ENCODE results near the gene CAPZA1.
A peak's percentile ranks its signal among the peaks of the same experiment; 100 is the strongest.

CAPZA1 gene

DNA sequence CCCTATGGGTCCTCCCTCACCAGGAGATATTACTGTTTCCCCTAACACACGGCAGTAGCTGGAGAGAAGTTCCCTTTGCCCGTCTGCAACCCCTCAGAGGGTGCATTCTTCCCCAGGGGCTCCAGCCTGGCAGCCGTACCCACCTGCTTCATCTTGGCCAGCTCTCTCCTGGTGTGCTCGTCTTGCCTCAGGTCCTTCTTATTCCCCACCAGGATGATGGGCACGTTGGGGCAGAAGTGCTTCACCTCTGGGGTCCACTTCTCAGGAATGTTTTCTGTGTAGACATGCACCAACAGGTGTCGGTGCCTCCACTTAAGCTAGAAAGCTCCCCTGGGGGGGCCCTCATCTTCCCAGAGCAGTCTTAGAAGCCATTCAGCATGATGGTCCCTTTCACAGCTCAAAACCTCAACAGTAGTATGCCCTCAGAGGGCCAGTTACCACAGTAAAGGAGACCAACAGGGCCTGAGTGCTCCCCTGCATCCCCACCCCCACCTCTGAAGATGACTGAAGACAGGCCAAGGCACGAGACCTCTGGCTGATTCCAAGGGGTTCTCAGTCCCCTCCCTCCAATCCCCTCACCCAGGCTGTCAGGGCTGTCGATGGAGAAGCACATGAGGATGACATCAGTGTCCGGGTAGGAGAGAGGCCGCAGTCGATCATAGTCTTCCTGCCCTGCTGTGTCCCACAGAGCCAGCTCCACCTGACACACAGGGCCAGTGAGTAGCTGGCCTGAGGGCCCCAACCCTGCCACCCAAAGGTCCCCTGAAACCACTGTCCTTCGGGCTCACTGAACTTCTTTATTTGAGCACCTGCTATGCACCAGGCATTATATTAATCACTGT is 83.0 kb downstream of the CAPZA1 start:
- DNase-seq, result no peak

DNA sequence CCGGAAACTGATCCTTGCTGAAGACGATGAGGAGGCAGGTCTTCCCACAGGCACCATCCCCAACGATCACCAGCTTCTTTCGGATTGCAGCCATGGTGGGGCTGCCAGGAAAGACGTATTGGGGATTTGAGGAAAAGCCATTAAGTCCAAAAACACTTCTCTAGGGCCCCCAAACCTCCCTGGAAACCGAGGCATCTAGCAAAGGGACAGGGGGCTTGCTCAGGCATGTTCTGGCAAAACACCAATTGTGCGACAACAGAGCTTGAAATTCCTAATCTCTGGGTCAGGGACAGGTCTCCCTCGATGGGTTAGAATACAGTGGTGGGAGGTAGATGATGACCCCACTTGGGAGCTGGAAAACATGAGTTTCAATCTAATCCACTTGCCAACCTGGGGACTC is 84.1 kb downstream of the CAPZA1 start:
- DNase-seq, result no peak

DNA sequence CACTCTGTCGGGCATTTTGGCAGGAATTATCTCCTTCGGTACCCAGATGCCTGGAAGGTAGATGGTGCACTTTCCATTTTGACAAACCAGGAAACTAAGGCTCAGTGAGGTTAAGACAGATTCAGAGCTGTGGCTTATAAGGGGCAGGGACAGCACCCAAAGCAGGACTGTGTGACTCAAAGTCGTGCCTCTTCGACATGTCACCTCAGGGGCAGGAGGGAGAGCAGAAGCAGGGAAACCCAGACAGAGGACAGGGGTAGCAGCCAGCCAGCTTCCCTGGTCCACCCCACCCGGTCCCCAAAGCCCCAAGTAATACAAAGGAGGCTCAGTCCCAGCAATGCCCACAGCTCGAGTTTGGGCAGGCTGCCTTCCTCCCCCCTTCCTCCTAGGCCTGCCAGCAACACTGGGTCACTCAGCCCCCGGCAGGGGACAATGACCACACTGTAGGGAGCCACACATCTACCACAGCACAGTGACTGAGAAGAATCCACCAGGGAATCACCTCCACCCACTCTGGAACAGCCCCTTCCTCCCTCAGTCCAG is 84.8 kb downstream of the CAPZA1 start:
- no peak for DNase-seq

- peak; percentile 66 for DNase-seq
Measured at GRCh38 chr1:112704934-112705627, 85.4 kb downstream of the CAPZA1 start.

DNA sequence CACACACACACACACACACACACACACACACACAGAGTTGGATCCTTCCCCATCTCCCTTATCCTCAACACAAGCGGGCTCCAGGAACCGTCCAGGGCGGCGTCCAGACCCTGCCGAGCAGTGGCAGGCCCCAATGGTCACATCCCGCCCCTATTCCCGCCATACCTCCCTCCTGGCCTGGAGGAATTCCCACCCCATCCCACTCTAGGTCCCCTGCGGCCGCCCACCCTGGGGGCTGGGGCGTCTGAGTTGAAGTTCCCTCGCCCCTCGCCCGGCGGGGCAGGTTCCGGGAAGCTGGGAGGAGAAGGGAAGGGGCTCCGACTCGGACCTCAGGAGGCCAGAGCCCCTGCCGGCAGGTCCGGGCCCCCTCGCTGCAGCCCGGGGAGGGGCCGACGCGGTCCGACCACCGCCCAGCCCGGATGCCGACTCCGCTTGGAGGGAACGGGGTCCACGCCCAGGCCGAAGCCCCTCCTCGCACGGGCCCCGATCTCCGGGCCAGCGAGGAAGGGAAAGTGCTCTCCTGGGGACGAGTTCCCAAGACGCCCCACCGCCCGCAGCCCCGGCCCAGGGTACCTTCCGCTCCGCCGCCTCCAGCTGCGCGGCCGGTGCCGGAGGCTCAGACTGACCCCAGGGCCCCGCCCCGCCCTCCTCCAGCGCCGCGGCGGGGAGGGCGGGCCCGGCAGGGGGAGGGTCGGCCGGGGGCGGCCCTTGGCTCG is 87.0 kb downstream of the CAPZA1 start, which contains the start of gene RHOC:
Gene RHOC, minus strand, starts transcription at position 623 of the 716 bp plus-strand sequence. CDS start 3,328 bp downstream, outside the sequence.
- DNase-seq, result no peak

- DNase-seq, result peak; percentile 68
Measured at GRCh38 chr1:112707221-112708001, 87.8 kb downstream of the CAPZA1 start.

DNA sequence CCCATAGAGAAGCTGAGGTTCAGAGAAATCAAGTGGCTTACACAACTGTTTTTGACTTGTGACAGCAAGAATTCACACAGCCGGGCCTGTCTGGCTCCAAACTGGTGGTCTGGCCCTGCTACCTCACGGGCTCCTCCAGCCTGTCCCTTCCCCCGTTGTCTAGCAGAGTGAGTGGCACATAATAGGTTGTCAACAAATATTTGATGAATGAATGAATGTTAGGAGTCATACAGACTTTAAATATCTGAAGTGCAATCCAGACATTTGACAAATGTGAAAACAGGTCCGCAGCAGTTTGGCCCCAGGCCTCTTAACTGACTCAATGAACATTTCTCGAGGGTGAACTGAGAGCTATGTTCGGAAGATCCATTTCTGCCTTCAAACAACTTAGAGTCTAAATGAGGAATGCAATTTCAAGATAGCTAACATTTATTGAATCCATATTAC is 88.4 kb downstream of the CAPZA1 start:
- no peak for DNase-seq

DNA sequence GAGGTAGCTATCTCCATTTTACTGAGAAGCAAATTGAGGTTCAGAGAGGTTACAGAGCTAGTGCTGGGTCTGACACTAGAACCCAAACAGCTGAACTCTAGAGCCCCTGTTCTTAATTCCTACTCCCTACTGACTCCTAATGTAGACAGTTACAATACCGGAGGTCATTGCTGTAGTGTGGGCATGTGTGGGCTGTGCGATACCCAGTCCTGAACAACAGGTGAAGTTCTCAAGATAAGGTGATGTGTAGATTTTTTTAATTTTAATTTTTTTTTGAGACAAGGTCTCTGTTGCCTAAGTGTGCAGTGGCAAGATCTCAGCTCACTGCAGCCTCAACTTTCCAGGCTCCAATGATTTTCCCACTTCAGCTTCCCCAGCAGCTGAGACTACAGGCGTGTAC is 88.9 kb downstream of the CAPZA1 start:
- no peak for DNase-seq

- DNase-seq, result no peak
Measured at GRCh38 chr1:112710159-112710558, 90.5 kb downstream of the CAPZA1 start.

DNA sequence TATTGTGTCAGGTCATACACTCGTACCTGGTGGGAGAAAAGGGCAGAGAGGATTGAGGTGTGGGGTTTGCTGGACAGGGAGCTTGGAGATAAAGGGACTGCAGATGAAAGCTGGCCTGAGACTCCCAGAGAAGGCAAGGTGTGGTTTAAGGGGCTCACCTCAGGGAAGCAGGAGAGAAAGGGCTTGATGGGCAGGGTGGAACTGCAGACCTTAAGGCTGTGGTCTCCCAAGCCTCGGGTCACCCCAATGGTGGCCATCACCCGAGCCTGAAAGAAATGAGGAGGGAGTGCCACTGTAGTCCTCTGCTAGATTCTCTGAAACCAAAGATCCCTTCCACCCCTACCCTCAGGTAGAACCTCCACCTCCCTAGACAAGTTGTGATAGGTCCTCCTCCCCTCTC is 91.0 kb downstream of the CAPZA1 start:
- no peak for DNase-seq

- no peak for DNase-seq
Measured at GRCh38 chr1:112711041-112711440, 91.4 kb downstream of the CAPZA1 start.

DNA sequence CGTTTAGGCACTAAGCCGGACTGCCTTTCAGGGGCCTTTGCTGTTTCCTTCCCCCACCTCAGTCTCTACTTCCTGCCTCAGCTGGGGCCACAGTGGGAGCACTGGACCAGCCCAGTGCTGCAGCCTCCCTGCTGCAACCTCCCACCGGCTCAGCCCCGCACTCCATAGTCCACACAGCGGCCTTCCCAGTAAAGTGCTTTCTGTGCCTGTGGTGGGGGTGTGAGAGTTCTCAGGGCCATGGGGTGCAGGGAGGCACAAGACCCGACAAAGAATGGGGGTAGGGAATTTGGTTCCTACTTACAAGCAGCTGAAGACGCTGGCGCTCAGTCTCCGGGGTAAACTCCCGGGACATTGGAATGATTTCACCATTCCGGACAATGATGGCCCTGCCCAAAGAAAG is 92.0 kb downstream of the CAPZA1 start:
- DNase-seq, result no peak

DNA sequence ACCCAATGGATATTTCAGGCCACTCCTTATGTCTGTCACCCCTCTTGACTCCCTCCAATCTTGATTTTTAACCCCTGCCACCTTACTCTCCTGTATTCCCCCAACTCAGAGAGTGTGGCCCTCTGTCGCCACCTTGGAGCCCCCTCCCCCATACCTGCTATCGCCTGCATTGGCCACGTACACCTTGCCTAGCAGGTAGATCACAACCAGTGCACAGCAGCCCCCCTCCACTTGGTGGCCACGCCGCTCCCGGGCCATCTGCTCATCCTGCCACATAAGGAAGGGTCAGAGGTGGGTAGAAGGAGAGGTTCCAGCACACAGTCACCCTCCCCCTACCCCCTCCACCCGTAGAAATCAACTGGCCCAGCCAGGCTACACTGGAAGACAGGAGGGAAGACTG is 92.6 kb downstream of the CAPZA1 start:
- DNase-seq, result no peak

DNA sequence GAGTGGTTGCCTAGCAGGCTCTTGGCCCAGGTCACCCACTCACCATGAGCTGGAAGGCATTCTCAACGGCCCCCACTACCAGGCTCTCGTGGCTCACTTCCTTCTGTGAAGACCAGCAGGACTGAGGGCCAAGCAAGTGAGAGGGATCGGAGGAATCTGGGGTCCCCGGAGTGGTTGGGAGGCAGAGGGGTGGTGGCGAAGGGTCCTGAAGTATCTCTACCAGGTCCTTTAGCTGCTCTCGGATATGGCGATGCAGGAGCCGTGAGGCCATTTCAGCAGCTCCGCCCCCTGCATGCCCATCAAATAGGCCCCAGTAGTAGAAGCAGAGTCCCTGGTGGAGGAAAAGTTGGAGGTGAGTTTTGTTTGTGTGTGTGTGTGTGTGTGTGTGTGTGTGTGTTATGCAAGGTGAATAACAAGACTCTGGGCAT is 93.1 kb downstream of the CAPZA1 start:
- no peak for DNase-seq

DNA sequence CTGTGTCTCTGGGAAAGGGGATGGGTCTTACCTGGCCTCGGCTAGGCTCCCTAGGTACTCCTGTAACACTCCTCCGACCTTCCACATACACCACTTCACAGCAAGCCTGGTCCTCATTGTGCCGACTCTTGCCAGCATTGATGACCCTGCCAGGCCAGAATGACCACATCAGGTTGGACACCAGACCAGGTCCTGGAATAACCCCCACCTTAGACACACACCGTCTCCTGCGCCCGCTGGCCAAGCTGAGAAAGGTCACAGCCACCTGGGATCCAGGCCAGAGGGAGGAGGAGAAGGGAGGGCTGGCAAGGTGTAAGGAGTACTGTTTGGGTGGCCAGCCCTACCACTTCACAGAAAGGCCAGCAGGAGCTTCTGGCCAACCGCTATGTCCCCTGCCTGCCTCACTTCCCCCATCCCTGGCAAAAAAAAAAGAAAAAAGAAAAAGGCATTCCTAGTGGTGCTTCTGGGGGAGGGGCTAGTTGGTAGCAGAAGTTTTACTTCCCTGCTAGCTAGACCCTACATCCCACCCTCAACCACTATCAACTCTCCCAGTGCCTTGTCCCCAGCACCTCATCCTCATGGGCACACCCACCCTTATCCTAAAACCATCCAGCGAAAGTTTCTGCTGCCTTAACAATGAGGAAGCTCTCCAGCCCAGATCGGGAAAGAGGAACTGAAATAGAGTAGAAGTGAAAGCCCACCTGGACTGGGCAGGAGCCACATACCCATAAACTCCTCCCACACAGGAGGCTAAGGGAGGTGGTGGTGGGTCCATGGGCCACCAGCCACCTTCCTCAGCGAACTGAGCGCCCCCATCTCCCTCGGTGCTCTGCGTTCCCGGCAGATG is 94.1 kb downstream of the CAPZA1 start:
- DNase-seq, result no peak

DNA sequence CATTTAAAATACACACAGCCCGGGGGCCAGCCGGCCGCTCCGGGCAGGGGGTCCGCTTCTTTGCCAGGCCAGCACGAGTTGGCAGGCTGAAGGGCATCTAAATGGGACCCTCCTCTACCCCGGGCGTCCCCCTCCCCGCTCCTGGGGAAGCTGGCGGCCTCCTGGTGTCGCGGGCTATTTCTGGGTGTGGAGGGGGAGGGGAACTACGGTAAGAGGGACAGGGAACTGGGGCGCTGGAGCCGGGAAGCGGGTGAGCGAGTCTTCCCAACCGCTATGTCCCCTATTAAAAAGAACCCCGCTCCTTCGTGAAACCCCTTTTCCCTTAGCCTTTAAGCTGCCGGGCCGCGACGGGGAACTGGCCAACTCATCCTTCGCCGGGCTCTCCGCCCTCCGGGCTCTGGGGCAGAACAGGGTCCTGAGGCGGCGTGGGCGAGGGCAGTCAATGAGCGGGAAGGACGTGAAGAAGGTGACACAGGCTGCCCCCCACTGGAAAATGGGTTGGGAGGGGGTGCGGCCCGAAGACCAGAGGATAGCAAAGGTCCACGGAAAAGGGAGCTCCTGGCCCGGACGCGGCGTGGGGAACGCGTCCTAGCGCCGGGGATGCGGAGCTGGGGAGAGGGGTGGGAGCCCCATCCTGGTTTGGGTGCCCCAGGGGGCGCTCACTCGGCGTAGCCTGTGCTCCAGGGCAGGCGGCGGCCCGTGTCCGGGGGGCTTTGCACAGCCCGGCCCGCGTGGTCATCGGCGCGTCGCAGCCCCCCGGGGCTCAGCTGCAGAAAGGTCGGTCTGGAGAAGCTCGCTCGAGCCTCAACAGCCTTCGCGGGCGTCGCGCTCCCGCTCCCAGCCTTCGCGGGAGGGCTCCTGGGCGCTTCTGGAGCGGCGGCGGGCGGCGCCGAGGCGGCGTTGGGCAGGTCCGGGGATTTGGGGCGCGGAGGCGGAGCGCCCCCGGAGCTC is 95.0 kb downstream of the CAPZA1 start:
- no peak for DNase-seq

DNA sequence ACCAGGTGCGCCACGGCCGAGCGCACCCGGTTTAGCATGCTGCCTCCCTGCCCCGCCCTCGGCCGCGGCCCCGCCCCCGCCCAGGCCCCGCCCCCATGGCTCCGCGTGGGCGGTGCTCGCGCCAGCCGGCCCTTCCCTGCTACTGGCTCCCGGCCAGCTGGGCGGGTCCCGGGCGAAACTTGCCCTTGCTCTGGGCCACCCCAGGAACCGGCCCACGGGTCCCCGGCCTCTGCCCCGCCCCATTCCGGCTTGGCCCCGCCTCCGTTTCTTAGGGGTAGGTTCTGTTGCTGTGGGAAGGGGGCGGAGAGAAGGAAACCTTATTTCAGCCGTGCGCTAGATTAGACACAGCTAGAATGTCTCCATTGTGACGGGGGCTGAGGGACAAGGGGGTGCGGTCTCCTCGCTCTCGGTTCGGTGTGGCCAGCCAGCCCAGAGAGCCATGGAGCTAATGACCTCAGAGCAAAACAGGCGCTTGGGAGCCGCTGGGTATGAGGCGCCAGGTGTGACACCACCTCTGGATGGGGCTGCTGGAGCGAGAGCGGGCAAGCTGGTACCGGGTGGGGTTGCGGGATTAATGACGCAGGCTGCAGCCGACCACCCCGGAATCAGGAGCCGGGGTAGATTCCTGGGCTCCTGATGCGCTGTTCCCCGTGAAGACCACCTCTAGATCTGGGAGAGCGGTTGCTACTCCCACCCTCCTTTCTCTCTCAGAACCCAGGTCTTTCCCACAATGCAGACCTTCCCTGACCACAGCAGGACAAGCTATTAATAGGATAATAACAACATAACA is 95.8 kb downstream of the CAPZA1 start, which contains the start of gene PPM1J:
Gene PPM1J, minus strand, starts transcription at position 69 of the 790 bp plus-strand sequence. Its CDS starts 31 bp downstream, at position 38.
- peak; percentile 80 for DNase-seq

GRCh38 chr1:112716133-112716720 is 96.6 kb downstream of the CAPZA1 start:
- DNase-seq, result peak; percentile 73
